NCI-H2196 treated with DMSO at 0.1 percent for 48 hours (cell line): ENCODE results near the gene DDX56.
"Not testable (repeated sequence)": the region's sequence is repeated elsewhere in the genome, so short reads cannot be mapped to it uniquely, and the experiment has no call there.

ENCODE experiments used
- DNase-seq: peaks from one replicate; lab custom pipeline; 2025; ENCODE audit not compliant: unreplicated experiment; lab: John Stamatoyannopoulos, UW

Gene DDX56

GRCh38 chr7:44597181-44597580, 23.5 kb upstream of the DDX56 start:
- DNase-seq: not testable (repeated sequence)

GRCh38 chr7:44595934-44596635, 22.4 kb upstream of the DDX56 start:
- no peak for DNase-seq

- DNase-seq: no peak
Measured at GRCh38 chr7:44590910-44591309, 17.2 kb upstream of the DDX56 start.

- peak; percentile 15 for DNase-seq
Measured at GRCh38 chr7:44587843-44588711, 14.4 kb upstream of the DDX56 start.

GRCh38 chr7:44583146-44583865, 9.6 kb upstream of the DDX56 start:
- no peak for DNase-seq

GRCh38 chr7:44581879-44582603, 8.3 kb upstream of the DDX56 start, which contains the start of gene TMED4:
TSS of gene TMED4 (minus strand) at chr7:44582231. CDS start at chr7:44582206, 25 bp downstream.
- peak; percentile 98 for DNase-seq

- peak; percentile 11 for DNase-seq
Measured at GRCh38 chr7:44580945-44581878, 7.5 kb upstream of the DDX56 start.

GRCh38 chr7:44576228-44576627, 2.5 kb upstream of the DDX56 start:
- DNase-seq: no peak

GRCh38 chr7:44575054-44575453, 1.3 kb upstream of the DDX56 start:
- no peak for DNase-seq

- DNase-seq: no peak
Measured at GRCh38 chr7:44574287-44574872, 672 bp upstream of the DDX56 start.

- no peak for DNase-seq
Measured at GRCh38 chr7:44572771-44573170, 937 bp downstream of the DDX56 start.

- DNase-seq: no peak
Measured at GRCh38 chr7:44569959-44570358, 3.7 kb downstream of the DDX56 start.

GRCh38 chr7:44568771-44569560, 4.7 kb downstream of the DDX56 start:
- no peak for DNase-seq

GRCh38 chr7:44567884-44568283, 5.8 kb downstream of the DDX56 start:
- no peak for DNase-seq

GRCh38 chr7:44566680-44567079, 7.0 kb downstream of the DDX56 start:
- no peak for DNase-seq

- no peak for DNase-seq
Measured at GRCh38 chr7:44565795-44566559, 7.7 kb downstream of the DDX56 start.

GRCh38 chr7:44565097-44565794, 8.5 kb downstream of the DDX56 start:
- peak; percentile 44 for DNase-seq
